ENCODE results near the gene TBC1D5.

- TF ChIP-seq POLR2A (IDR thresholded peaks at IDR 0.05; ENCODE audit: low read length) = no peak
- TF ChIP-seq GATA1 (IDR thresholded peaks at IDR 0.05; ENCODE audit: low read depth, low read length) = no peak
These were observed 183.9 kb downstream of the TBC1D5 start for GRCh38 chr3:17558565-17558964.
